ENCODE data around the gene PRKCD. TPM values are rescaled to one million over a fixed set of nuclear protein-coding genes. Genes with fewer than 3 reads are reported as not detected.

Gene PRKCD
- 24.0 and 37.4 TPM in 2 replicates for total RNA-seq (ENCODE audit: low replicate concordance)
- long read RNA-seq, partial matches to known transcripts = 4 of 5 reads
- long read RNA-seq, other reads (novel, unspliced or antisense) = 1 of 5 reads

DNA sequence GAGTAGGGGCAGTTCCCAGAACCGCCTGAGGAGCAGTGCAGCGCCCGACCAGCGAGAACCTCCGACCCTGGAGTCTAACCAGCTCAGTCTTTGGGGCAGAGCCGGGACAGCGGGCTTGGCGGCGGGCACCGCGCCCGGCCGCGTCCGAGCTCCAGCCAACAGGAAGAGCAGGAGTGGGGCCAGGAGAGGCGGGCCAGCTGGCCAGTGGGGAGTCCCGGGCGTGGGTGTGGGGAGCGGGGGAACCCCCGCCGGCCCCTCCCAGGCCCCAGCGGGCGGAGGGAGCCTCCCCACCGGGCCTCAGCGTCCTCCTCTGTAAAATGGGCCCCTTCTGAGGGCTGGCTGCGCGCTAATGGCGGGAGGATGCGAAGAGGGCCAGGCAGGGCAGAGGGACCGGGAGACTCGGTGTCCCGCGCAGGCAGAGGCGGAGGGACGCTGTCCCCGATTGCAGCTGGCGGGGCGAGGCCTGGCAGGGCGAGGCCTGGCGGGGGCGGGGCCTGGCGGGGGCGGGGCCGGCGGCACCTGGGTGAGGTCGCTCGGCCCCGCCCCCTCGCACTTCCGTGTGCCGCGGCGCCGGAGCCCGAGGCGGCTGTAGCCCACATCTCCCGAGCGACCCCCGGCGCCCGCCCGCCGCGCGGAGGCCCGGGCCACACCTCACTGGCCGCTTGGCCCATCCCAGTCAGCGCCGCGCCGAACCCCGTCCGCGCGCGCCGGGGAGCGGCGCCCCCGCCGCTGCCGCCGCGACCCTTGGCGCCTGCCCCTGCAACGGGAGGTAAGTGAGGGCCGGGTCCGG is at the start of gene PRKCD:
Gene PRKCD (plus strand): TSS at position 550 of the 790 bp plus-strand sequence. CDS start 17,214 bp downstream, outside the sequence.
- peaks cover 23% of the 10 kb centered on the region for H3K27me3 Mint-ChIP-seq
- no peaks in the 10 kb centered on the region for H3K9me3 Mint-ChIP-seq
- peak within 1 kb of the TSS; percentile 90 for H3K4me3 Mint-ChIP-seq
- no peaks in the 10 kb centered on the region for H3K36me3 Mint-ChIP-seq
- peak within 1 kb of the TSS; percentile 81 for H3K27ac Mint-ChIP-seq
- TF ChIP-seq CTCF (conservative IDR thresholded peaks at IDR 0.05) = peak; percentile 58
- DNase-seq (ENCODE audit: extremely low spot score, unreplicated experiment) = peak; percentile 79
- peaks cover 36% of the 10 kb centered on the region for H3K4me1 Mint-ChIP-seq (ENCODE audit: unreplicated experiment)

DNA sequence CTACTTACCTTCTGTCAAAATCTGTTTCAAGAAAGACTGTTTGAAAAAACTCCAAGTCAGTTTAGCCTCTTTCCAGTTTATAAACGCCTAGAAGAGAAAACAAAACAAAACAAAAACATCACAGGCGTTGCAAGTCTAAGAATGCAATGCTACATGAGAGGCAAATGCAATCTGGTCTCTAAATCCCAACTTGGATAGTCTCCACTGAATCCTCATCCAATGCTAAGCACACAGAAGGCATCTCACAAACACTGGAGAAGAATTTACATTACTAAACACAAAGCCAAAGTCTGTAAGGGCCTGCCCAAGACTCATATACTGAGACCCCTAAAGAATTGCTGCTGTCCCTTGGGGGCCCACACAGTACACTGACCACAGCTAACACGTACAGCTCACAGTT is 49.2 kb upstream of the PRKCD start:
- H3K9me3 Mint-ChIP-seq = no peaks in the 10 kb centered on the region
- no peaks in the 10 kb centered on the region for H3K4me1 Mint-ChIP-seq (ENCODE audit: unreplicated experiment)
- DNase-seq (ENCODE audit: extremely low spot score, unreplicated experiment) = no peak
- no peaks in the 10 kb centered on the region for H3K27me3 Mint-ChIP-seq
- H3K4me3 Mint-ChIP-seq = no peak overlapping the region
- H3K27ac Mint-ChIP-seq = no peak overlapping the region
- peaks cover 7% of the 10 kb centered on the region for H3K36me3 Mint-ChIP-seq
- TF ChIP-seq CTCF (conservative IDR thresholded peaks at IDR 0.05) = no peak

GRCh38 chr3:53113293-53114010 is 47.6 kb upstream of the PRKCD start:
- no peak overlapping the region for H3K27ac Mint-ChIP-seq
- no peak for DNase-seq (ENCODE audit: extremely low spot score, unreplicated experiment)
- H3K27me3 Mint-ChIP-seq = no peaks in the 10 kb centered on the region
- H3K4me1 Mint-ChIP-seq (ENCODE audit: unreplicated experiment) = no peaks in the 10 kb centered on the region
- no peaks in the 10 kb centered on the region for H3K9me3 Mint-ChIP-seq
- H3K36me3 Mint-ChIP-seq = peaks cover 13% of the 10 kb centered on the region
- no peak for TF ChIP-seq CTCF (conservative IDR thresholded peaks at IDR 0.05)
- H3K4me3 Mint-ChIP-seq = no peak overlapping the region

DNA sequence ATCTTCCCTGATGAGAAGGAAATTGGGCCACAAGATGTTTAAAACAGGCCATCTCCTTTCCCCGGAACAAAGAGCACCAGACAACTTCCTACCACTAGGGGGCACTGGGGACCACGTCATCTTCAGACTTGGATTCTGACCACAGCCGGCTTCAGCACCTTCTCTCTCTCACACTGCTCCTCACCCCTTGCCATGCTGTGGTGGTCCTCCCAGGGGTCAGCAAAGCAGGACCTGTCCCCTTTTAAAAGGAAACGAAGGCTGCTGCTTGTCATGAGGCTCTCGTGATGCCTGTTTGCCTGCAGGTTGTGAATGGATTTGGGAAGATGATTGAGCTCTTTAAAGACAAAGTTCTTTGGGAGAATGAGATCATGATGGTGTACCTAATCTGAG is 47.0 kb upstream of the PRKCD start:
- peaks cover 14% of the 10 kb centered on the region for H3K36me3 Mint-ChIP-seq
- H3K4me1 Mint-ChIP-seq (ENCODE audit: unreplicated experiment) = no peaks in the 10 kb centered on the region
- TF ChIP-seq CTCF (conservative IDR thresholded peaks at IDR 0.05) = peak; percentile 97
- H3K4me3 Mint-ChIP-seq = no peak overlapping the region
- no peak overlapping the region for H3K27ac Mint-ChIP-seq
- peak; percentile 76 for DNase-seq (ENCODE audit: extremely low spot score, unreplicated experiment)
- H3K27me3 Mint-ChIP-seq = no peaks in the 10 kb centered on the region
- no peaks in the 10 kb centered on the region for H3K9me3 Mint-ChIP-seq

DNA sequence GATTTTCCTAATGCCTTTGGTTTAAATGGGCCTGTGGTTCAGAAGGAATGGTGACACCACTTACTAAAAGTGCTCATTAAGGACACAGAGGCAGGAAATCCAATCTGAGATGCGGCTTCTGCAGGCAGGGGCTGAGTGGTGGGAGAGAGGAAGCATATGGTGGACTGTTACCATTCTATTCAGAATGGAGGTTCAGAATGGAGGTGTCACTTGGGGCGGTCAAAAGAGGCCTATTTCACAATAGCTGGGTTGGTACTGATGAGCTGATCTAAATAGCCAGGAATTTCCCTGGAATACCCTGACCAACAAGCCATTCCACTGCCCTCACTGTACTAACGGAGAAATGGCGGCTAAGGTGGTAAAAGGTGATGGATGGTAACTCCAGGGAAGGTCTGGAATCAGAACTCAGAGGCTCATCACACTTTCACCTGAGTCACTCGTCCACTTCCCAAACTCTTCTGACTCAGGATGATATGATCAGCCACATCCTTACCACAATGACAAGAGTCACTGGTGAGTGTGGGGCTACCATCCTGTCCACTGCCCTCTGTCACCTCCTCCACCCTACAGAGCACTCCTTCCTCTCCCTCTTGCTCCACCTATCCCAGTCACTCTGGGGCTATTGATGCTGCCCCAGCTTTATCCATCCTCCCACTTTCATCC is 46.5 kb upstream of the PRKCD start:
- Mint-ChIP-seq H3K27ac (no peak overlapping the region), H3K27me3 (no peaks in the 10 kb centered on the region), H3K4me3 (no peak overlapping the region), H3K4me1 (ENCODE audit: unreplicated experiment) (no peaks in the 10 kb centered on the region), H3K9me3 (no peaks in the 10 kb centered on the region), H3K36me3 (peaks cover 11% of the 10 kb centered on the region)
- TF ChIP-seq CTCF (conservative IDR thresholded peaks at IDR 0.05) = no peak
- DNase-seq (ENCODE audit: extremely low spot score, unreplicated experiment) = no peak

Data from type B pancreatic cell (in vitro differentiated cells).